Measurements from ENCODE around the gene TACC2.

TACC2 gene

GRCh38 chr10:122222638-122223037 is 233.7 kb downstream of the TACC2 start:
- no peak for DNase-seq (ENCODE audit: low spot score)

- DNase-seq (ENCODE audit: low spot score): no peak
Observed at GRCh38 chr10:122224159-122224558, 235.2 kb downstream of the TACC2 start.

- no peak for DNase-seq (ENCODE audit: low spot score)
Observed at GRCh38 chr10:122225330-122225729, 236.4 kb downstream of the TACC2 start.

GRCh38 chr10:122227754-122228153 is 238.8 kb downstream of the TACC2 start:
- no peak for DNase-seq (ENCODE audit: low spot score)

- DNase-seq (ENCODE audit: low spot score): no peak
Observed at GRCh38 chr10:122229666-122230065, 240.7 kb downstream of the TACC2 start.

GRCh38 chr10:122230222-122230621 is 241.3 kb downstream of the TACC2 start:
- DNase-seq (ENCODE audit: low spot score): no peak

- DNase-seq (ENCODE audit: low spot score): peak; percentile 30
Observed at GRCh38 chr10:122232769-122233168, 243.8 kb downstream of the TACC2 start.

GRCh38 chr10:122233857-122234348 is 244.9 kb downstream of the TACC2 start:
- DNase-seq (ENCODE audit: low spot score): no peak

- no peak for DNase-seq (ENCODE audit: low spot score)
Observed at GRCh38 chr10:122234416-122234815, 245.5 kb downstream of the TACC2 start.

GRCh38 chr10:122236690-122237306 is 247.8 kb downstream of the TACC2 start:
- DNase-seq (ENCODE audit: low spot score): no peak

GRCh38 chr10:122237331-122237990 is 248.5 kb downstream of the TACC2 start:
- DNase-seq (ENCODE audit: low spot score): no peak

GRCh38 chr10:122239578-122240257 is 250.8 kb downstream of the TACC2 start:
- DNase-seq (ENCODE audit: low spot score): no peak

GRCh38 chr10:122240401-122240800 is 251.4 kb downstream of the TACC2 start:
- no peak for DNase-seq (ENCODE audit: low spot score)

- DNase-seq (ENCODE audit: low spot score): no peak
Observed at GRCh38 chr10:122241836-122242235, 252.9 kb downstream of the TACC2 start.

GRCh38 chr10:122243550-122243949 is 254.6 kb downstream of the TACC2 start:
- no peak for DNase-seq (ENCODE audit: low spot score)

- no peak for DNase-seq (ENCODE audit: low spot score)
Observed at GRCh38 chr10:122244001-122244975, 255.3 kb downstream of the TACC2 start.

GRCh38 chr10:122245136-122245535 is 256.2 kb downstream of the TACC2 start:
- no peak for DNase-seq (ENCODE audit: low spot score)

GRCh38 chr10:122245897-122246296 is 256.9 kb downstream of the TACC2 start:
- DNase-seq (ENCODE audit: low spot score): no peak

GRCh38 chr10:122246830-122247520 is 258.0 kb downstream of the TACC2 start:
- no peak for DNase-seq (ENCODE audit: low spot score)

GRCh38 chr10:122248356-122249302 is 259.7 kb downstream of the TACC2 start:
- DNase-seq (ENCODE audit: low spot score): no peak

Data from Ammon's horn (tissue), 1 donor.